HL-60 (cell line): ENCODE measurements around the gene AGBL4.
"Not testable (repeated sequence)": the region's sequence is repeated elsewhere in the genome, so short reads cannot be mapped to it uniquely, and the experiment has no call there.

Experiments used
- DNase-seq, 2 experiments: peaks; one replicate each; pipeline ENCODE4 v3.0.0-alpha.2; 2010 to 2020; ENCODE audit warnings: low read depth in 1 of 2, low spot score in 1 of 2
- H3K27ac ChIP-seq: fragments of 250-450 bp; sonication (Bioruptor Pico); replicated peaks from 2 replicates; pipeline ENCODE4 v1.5.1; 2020; ENCODE audit warnings: mild to moderate bottlenecking, moderate library complexity
- H3K27me3 ChIP-seq: fragments of 250-450 bp; sonication (Bioruptor Pico); 2 replicates; pipeline ENCODE4 v1.5.1; 2021; ENCODE audit warnings: mild to moderate bottlenecking, moderate library complexity; ENCODE audit not compliant: insufficient read depth, poor library complexity, severe bottlenecking
- H3K4me3 ChIP-seq: replicated peaks from 2 replicates; pipeline ENCODE4 v1.5.1; 2011; ENCODE audit warnings: mild to moderate bottlenecking, control low read depth, low read length; ENCODE audit not compliant: insufficient read depth
- CTCF ChIP-seq: IDR thresholded peaks from one replicate; pipeline ENCODE4 v1.5.1; 2011; ENCODE audit warnings: low read length, control low read depth, inconsistent platforms; ENCODE audit not compliant: insufficient read depth
- GABPA ChIP-seq: IDR thresholded peaks from 2 replicates; pipeline ENCODE4 v1.6.1; 2012; ENCODE audit warnings: low read depth
- POLR2AphosphoS5 ChIP-seq: IDR thresholded peaks from 2 replicates; pipeline ENCODE4 v1.6.1; 2012; ENCODE audit warnings: low read depth
- SPI1 ChIP-seq: IDR thresholded peaks from 2 replicates; pipeline ENCODE4 v1.6.1; 2012; ENCODE audit warnings: low read depth, mild to moderate bottlenecking, borderline replicate concordance
- TF ChIP-seq, protein P1 (sequence below): IDR thresholded peaks from 2 replicates; pipeline ENCODE4 v1.6.1; 2012; ENCODE audit warnings: low read depth; ENCODE audit not compliant: insufficient replicate concordance

Gene AGBL4

DNA sequence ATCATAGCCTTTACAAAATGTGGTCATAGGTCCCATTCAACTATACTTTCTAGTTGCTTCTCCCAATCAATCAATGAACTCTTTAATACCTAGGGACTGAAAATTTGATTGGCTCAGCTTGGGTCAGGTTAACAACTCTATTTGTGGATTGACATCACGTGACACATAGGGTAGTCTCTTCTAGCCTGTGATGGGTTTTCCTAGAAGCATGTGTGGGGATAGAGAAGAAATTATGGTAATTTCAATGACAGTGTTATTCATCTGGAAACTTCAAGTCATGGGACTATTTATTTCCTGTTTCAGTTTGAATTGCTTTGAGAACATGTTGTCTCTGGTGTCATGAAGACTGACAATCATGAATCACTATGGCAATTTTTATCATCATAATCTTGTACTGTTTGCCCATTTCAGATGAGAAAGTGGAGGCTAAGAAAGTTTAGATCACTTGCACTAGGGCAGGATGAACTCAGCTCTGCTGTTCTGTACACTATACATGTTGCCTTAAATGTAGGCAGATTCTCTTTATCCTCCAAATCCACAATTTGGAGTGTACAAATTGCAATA lies 717.2 kb downstream of the AGBL4 start:
- Histone ChIP-seq H3K27ac (no peak overlapping the region), H3K27me3 (no peaks in the 10 kb centered on the region), H3K4me3 (no peak overlapping the region)
- no peak for DNase-seq
- TF ChIP-seq SPI1 (no peak), POLR2AphosphoS5 (no peak), CTCF (no peak), GABPA (no peak)
- TF ChIP-seq, protein P1, sequence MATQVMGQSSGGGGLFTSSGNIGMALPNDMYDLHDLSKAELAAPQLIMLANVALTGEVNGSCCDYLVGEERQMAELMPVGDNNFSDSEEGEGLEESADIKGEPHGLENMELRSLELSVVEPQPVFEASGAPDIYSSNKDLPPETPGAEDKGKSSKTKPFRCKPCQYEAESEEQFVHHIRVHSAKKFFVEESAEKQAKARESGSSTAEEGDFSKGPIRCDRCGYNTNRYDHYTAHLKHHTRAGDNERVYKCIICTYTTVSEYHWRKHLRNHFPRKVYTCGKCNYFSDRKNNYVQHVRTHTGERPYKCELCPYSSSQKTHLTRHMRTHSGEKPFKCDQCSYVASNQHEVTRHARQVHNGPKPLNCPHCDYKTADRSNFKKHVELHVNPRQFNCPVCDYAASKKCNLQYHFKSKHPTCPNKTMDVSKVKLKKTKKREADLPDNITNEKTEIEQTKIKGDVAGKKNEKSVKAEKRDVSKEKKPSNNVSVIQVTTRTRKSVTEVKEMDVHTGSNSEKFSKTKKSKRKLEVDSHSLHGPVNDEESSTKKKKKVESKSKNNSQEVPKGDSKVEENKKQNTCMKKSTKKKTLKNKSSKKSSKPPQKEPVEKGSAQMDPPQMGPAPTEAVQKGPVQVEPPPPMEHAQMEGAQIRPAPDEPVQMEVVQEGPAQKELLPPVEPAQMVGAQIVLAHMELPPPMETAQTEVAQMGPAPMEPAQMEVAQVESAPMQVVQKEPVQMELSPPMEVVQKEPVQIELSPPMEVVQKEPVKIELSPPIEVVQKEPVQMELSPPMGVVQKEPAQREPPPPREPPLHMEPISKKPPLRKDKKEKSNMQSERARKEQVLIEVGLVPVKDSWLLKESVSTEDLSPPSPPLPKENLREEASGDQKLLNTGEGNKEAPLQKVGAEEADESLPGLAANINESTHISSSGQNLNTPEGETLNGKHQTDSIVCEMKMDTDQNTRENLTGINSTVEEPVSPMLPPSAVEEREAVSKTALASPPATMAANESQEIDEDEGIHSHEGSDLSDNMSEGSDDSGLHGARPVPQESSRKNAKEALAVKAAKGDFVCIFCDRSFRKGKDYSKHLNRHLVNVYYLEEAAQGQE = no peak

GRCh38 chr1:49302400-49302799 lies 721.4 kb downstream of the AGBL4 start:
- not testable (repeated sequence) for DNase-seq, H3K27ac ChIP-seq, H3K4me3 ChIP-seq, H3K27me3 ChIP-seq

- no peaks in the 10 kb centered on the region for H3K27me3 ChIP-seq
- no peak for TF ChIP-seq CTCF
- TF ChIP-seq GABPA = no peak
- TF ChIP-seq SPI1 = no peak
- no peak for TF ChIP-seq POLR2AphosphoS5
- TF ChIP-seq, protein P1 = no peak
- no peak overlapping the region for H3K4me3 ChIP-seq
- no peak overlapping the region for H3K27ac ChIP-seq
- no peak for DNase-seq
These were observed 725.5 kb downstream of the AGBL4 start for GRCh38 chr1:49298304-49298703.

GRCh38 chr1:49297783-49298182 lies 726.0 kb downstream of the AGBL4 start:
- no peak for TF ChIP-seq POLR2AphosphoS5
- no peak for TF ChIP-seq SPI1
- no peak for TF ChIP-seq CTCF
- TF ChIP-seq GABPA = no peak
- TF ChIP-seq, protein P1 = no peak
- Histone ChIP-seq H3K27me3 (no peaks in the 10 kb centered on the region), H3K27ac (no peak overlapping the region), H3K4me3 (no peak overlapping the region)
- no peak for DNase-seq
